ENCODE results near the gene KRTAP11-1. TPM values are rescaled to one million over a fixed set of nuclear protein-coding genes. Genes with fewer than 3 reads are reported as not detected.

Gene KRTAP11-1
- total RNA-seq: not detected

GRCh38 chr21:30881480-30881879, at the start of gene KRTAP11-1:
TSS of gene KRTAP11-1 (minus strand) at chr21:30881580. CDS start at chr21:30881524, 56 bp downstream.
- intact Hi-C loops (cut with DNase I; ENCODE audit: low total_unique reads) (no loop called here), in situ Hi-C loops (cut with MboI; ENCODE audit: low sequenced_read_pairs in 4 of 4) (no loop called here)
- H3K4me3 ChIP-seq: no peak within 1 kb of the TSS
- no peaks in the 10 kb centered on the region for H3K36me3 ChIP-seq
- TF ChIP-seq POLR2A (IDR thresholded peaks at IDR 0.05) (no peak), CTCF (IDR thresholded peaks at IDR 0.05 in 4 of 5, conservative IDR thresholded peaks at IDR 0.05 in 1 of 5) (no peak)
- H3K27ac ChIP-seq: no peak within 1 kb of the TSS
- DNase-seq: no peak
- H3K4me1 ChIP-seq: no peaks in the 10 kb centered on the region
- ATAC-seq: no peak
- no peaks in the 10 kb centered on the region for H3K27me3 ChIP-seq
- no peaks in the 10 kb centered on the region for H3K9me3 ChIP-seq

- H3K36me3 ChIP-seq: no peaks in the 10 kb centered on the region
- intact Hi-C loops (cut with DNase I; ENCODE audit: low total_unique reads): no loop called here
- H3K27ac ChIP-seq: no peak overlapping the region
- no peak for DNase-seq
- H3K4me1 ChIP-seq: no peaks in the 10 kb centered on the region
- H3K9me3 ChIP-seq: no peaks in the 10 kb centered on the region
- no peaks in the 10 kb centered on the region for H3K27me3 ChIP-seq
- TF ChIP-seq CTCF (IDR thresholded peaks at IDR 0.05 in 4 of 5, conservative IDR thresholded peaks at IDR 0.05 in 1 of 5) (no peak), POLR2A (IDR thresholded peaks at IDR 0.05) (no peak)
- no peak overlapping the region for H3K4me3 ChIP-seq
- no peak for ATAC-seq
- in situ Hi-C loops (cut with MboI; ENCODE audit: low sequenced_read_pairs in 4 of 4): no loop called here
These were observed 42.8 kb upstream of the KRTAP11-1 start for GRCh38 chr21:30924146-30924700.

GRCh38 chr21:30921129-30921528, 39.7 kb upstream of the KRTAP11-1 start:
- Histone ChIP-seq H3K4me3 (no peak overlapping the region), H3K36me3 (no peaks in the 10 kb centered on the region), H3K27ac (no peak overlapping the region), H3K4me1 (no peaks in the 10 kb centered on the region), H3K27me3 (no peaks in the 10 kb centered on the region), H3K9me3 (no peaks in the 10 kb centered on the region)
- intact Hi-C loops (cut with DNase I; ENCODE audit: low total_unique reads) (no loop called here), in situ Hi-C loops (cut with MboI; ENCODE audit: low sequenced_read_pairs in 4 of 4) (no loop called here)
- DNase-seq (no peak), ATAC-seq (no peak)
- TF ChIP-seq CTCF (IDR thresholded peaks at IDR 0.05 in 4 of 5, conservative IDR thresholded peaks at IDR 0.05 in 1 of 5): no peak
- no peak for TF ChIP-seq POLR2A (IDR thresholded peaks at IDR 0.05)

- no peak overlapping the region for H3K27ac ChIP-seq
- H3K9me3 ChIP-seq: no peaks in the 10 kb centered on the region
- H3K36me3 ChIP-seq: no peaks in the 10 kb centered on the region
- no peak for TF ChIP-seq CTCF (IDR thresholded peaks at IDR 0.05 in 4 of 5, conservative IDR thresholded peaks at IDR 0.05 in 1 of 5)
- TF ChIP-seq POLR2A (IDR thresholded peaks at IDR 0.05): no peak
- ATAC-seq (no peak), DNase-seq (no peak)
- in situ Hi-C loops (cut with MboI; ENCODE audit: low sequenced_read_pairs in 4 of 4): no loop called here
- intact Hi-C loops (cut with DNase I; ENCODE audit: low total_unique reads): no loop called here
- no peaks in the 10 kb centered on the region for H3K27me3 ChIP-seq
- H3K4me3 ChIP-seq: no peak overlapping the region
- no peaks in the 10 kb centered on the region for H3K4me1 ChIP-seq
These were observed 36.2 kb upstream of the KRTAP11-1 start for GRCh38 chr21:30917557-30917956.

- H3K27me3 ChIP-seq: no peaks in the 10 kb centered on the region
- H3K4me3 ChIP-seq: no peak overlapping the region
- no peaks in the 10 kb centered on the region for H3K4me1 ChIP-seq
- intact Hi-C loops (cut with DNase I; ENCODE audit: low total_unique reads) (no loop called here), in situ Hi-C loops (cut with MboI; ENCODE audit: low sequenced_read_pairs in 4 of 4) (no loop called here)
- H3K9me3 ChIP-seq: no peaks in the 10 kb centered on the region
- no peak overlapping the region for H3K27ac ChIP-seq
- DNase-seq (no peak), ATAC-seq (no peak)
- TF ChIP-seq CTCF (IDR thresholded peaks at IDR 0.05 in 4 of 5, conservative IDR thresholded peaks at IDR 0.05 in 1 of 5) (no peak), POLR2A (IDR thresholded peaks at IDR 0.05) (no peak)
- no peaks in the 10 kb centered on the region for H3K36me3 ChIP-seq
These were observed 19.5 kb upstream of the KRTAP11-1 start for GRCh38 chr21:30900881-30901280.
